Measurements from ENCODE around the gene CHST12.
"Not testable (repeated sequence)": the region's sequence is repeated elsewhere in the genome, so short reads cannot be mapped to it uniquely, and the experiment has no call there.

The CHST12 gene

DNA sequence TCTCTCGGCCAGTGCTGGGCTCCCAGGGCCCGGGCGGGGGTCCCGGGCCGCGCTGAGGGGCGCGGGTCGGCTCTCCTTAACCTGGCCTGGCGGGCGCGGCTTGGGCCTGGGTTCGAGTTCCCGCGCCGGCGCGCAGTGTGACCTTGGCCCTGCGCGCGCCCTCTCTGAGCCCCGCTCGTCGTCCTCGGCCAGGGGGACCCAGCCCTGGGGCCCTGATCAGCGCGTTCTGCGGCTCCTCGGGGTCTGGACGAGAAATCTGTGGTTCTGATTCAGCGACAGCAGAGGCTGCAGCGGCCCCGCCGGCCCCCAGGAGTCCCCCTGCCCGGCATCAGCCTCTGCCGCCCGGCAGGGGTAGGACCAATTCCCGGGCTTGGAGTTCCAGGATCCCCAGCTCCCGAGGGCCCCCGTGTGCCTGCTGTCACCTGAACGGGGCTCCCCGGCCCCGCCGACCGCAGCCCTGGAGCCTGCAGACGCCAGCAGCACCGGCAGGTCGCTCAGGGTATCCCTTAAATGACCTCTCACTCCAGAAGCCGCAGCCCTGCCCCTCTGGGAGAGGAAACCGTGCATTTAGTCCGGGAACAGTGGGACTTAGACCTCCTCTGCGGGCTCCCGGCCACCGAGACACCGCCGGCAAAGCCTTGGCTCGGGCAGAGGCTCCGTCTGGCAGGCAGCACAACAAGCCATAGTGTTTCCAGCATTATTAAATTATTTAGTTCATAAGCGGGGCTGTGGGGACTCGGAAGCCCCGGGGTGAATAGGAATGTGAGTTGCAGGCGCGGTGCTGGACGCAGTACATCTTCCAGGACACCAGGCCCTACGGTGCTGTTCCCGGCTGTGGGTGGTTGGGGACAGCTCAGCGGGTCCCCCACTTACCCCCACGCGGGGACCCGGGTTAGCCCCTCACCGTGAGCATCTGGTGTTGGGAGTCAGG lies 572 bp downstream of the CHST12 start:
- no peak for DNase-seq (ENCODE audit: low read depth in 2 of 2, low spot score in 1 of 2)

DNA sequence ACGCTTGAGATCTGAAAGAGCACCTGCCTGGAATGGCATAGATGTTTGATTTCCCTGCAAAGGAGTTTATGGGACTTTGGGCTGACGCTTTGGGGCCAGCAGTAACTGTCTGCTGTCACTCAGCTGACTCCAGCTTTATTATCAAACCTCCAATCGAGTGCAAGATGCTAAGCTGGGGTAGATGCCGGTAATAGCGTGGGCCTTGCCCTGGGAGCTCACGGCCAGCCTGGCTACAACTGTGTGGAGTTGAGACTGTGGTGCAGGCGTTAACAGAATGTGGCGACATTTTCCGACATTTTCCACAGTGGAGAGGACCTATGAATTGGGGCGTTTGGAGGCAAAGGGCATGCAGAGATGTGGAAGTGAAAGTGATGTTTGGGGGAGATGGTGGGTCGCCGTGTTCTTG lies 1.3 kb downstream of the CHST12 start:
- no peak for DNase-seq (ENCODE audit: low read depth in 2 of 2, low spot score in 1 of 2)

DNA sequence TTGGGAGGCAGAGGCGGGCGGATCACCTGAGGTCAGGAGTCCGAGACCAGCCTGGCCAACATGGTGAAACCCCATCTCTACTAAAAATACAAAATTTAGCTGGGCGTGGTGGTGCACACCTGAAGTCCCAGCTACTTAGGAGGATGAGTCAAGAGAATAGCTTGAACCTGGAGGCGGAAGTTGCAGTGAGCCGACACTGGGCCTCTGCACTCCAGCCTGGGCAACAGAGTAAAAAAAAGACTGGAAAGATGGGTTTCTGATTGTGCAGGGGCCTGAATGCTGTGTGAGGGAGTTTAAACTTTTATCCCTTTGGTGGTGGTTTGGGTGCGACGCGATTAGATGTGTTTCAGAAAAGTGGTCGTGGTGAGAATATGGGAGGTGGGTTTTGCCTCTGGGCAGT lies 1.8 kb downstream of the CHST12 start:
- DNase-seq (ENCODE audit: low read depth in 2 of 2, low spot score in 1 of 2) = no peak

DNA sequence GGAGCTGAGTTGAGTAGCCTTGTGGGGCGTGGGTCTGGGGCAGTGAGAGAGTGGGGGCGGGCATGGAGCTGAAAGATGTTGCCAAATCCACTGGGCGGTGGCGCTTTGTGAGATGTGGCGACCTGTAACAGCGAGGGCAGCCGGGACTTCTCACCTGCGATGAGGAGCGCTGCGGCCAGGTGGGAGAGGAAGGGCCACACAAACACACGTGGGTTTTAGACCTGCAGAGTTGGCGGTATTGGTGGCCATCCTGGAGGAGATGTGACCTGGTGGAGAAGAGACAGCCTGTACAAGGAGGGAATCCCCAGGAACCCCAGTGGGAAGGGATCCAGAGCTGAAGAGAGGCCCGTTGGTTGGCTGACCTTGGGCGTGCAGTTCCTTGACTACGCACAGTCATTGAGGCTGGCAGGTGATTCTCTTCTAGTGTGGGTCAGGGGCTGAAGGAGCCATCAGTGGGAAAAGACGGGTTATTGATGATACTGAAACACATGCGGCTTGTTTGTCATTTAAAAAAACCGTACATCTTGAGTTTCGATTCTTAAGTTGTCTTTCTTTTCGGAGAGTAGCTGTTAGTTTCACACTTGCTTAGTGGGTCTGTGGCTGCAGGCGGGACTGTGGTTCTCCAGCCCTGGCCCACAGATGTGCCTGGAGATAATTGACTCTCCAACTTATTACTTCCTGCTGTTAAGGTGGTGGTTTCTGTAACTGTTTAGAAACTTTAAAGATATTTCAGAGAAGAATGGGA lies 2.4 kb downstream of the CHST12 start:
- peak in 1 of 2 donors; percentile 41 for DNase-seq (ENCODE audit: low read depth in 2 of 2, low spot score in 1 of 2)

DNA sequence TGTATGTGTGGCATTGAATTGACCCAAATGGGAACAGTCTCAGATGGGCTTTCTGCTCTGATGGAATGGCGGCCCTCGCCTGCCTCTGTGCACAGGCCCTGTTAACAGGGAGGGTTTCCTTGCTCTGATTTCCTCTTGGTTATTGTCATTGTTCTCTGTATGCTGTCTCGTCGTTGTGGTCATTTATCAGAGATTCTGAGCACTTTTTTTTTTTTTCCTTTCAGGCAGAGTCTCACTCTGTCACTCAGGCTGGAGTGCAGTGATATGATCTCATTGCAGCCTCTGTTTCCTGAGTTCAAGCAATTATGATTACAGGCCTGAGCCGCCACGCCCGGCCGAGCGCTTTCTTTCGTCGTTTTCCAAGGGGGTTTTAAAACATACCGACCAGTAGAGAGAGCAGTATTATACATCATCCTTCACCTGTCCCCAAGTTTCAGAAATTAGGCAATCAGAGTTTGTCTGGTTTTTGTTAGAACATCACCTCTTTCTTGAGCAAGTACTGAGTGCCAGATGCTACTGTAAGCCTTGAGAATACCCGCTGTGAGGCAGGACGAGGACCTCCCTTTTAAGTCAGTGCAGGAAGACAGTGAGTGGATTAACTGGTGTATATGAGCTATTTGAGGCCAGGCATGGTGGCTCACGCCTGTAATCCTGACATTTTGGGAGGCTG lies 6.5 kb downstream of the CHST12 start:
- no peak for DNase-seq (ENCODE audit: low read depth in 2 of 2, low spot score in 1 of 2)

DNA sequence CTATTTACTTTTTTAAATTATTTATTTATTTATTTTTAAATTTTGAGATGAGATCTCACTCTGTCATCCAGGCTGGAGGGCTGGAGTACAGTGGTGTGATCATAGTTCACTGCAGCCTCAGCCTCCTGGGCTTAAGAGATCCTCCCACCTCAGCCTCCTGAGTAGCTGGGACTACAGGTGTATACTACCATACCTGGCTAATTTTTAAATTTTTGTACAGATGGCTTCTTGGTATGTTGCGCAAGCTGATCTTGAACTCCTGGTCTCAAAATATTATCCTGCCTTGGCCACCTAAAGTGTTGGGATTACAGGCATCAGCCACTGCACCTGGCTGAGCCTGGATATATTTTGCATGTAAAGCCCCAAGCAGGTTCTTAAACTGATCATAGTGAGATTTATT lies 7.6 kb downstream of the CHST12 start:
- DNase-seq (ENCODE audit: low read depth in 2 of 2, low spot score in 1 of 2) = no peak

DNA sequence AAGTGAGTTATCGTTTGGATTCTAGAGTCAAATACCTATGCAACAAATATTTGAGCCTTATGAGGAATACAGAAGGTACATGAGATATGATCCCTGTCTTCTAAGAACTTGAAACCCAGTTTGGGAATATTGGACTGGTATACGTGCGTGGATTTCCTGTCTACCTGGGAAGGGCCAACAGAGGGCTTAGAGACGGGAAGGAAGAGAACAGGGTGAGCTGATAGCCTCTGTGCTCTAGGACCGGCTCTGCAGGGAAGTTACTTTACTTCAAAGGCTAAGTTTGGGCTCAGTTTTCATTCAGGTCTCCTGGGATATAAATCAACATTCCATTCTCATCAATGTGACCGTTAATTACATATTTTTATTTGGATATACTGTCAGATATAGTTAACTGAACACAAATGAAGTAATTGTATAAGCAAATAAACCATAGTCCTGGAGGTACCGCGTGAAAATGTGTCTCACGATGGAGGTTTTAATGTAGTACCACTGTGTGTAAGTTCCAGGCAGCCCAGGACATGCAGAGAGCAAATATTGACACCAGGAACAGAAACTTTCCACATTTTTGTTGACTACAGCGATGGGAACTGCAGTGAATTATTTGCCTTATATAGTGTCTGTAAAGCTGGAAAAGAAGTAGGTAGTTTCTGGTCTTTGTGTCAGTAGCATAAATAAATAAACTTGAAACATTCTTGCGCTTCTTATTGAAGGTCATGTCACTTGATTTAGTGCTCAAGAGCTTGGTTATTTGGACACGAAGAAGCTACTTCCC lies 8.6 kb downstream of the CHST12 start:
- no peak for DNase-seq (ENCODE audit: low read depth in 2 of 2, low spot score in 1 of 2)

DNA sequence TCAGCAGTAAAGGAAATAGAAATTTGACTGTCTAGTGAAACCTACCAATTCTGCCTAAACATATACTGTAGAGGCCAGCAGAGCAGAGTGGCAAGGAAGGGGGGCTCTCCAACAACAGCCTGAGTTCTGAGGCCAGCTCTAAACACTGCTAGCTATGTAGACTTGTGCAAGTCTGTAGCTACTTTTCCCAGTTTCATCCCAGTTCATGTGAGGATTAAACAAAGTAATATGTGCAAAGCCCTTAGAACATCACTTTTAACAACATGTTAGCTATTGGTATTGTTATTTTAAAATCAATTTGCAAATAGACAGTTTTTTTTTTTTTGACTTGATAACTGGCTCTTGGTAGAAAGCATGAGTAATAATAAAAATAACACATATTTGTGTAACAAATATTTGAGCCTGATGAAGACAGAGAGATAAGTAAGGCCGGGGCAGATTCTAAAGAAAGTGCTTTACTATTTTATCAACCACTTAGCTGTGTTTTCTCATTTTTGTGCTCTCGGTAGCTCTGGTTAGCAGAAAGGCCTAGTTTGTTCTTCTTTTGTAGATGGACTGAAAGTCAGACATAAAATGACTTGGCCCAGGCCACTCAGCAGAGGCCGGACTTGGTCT lies 9.3 kb downstream of the CHST12 start:
- no peak for DNase-seq (ENCODE audit: low read depth in 2 of 2, low spot score in 1 of 2)

DNA sequence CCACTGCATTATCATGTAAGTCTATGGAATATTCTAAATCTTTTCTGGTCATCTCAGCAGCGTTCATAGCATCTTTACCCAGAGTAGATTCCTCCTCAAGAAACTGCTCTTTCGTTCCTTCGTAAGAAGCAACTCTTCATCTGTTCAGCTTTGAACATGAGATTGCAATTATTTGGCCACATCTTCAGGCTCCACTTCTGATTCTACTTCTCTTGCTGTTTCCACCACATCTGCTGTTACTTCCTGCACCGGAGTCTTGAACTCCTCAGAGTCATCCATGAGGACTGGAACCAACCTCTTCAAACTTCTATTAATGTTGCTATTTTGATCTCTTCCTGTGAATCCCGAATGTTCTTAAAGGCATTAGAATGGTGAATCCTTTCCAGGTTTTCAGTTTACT lies 12.7 kb downstream of the CHST12 start:
- no peak for DNase-seq (ENCODE audit: low read depth in 2 of 2, low spot score in 1 of 2)

DNA sequence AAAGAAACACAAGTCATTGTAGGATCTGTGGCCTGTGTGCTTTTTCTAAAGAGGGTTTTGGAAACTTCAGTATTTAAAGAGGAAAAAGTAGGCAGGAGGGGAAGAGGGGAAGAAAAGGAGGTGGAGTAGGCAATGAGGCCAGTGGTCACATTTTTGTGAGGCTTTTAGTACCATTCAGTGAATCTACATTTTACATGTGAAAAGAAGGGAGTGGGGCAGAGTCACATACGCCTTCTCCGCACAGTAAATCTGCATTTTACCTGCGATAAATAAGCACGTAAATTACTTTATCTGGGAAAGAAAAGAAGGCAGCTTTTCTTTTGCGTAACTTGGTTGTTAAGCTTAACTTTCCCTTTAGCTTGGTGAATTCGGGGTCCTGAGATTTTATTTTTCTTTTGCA lies 13.2 kb downstream of the CHST12 start:
- no peak for DNase-seq (ENCODE audit: low read depth in 2 of 2, low spot score in 1 of 2)

DNA sequence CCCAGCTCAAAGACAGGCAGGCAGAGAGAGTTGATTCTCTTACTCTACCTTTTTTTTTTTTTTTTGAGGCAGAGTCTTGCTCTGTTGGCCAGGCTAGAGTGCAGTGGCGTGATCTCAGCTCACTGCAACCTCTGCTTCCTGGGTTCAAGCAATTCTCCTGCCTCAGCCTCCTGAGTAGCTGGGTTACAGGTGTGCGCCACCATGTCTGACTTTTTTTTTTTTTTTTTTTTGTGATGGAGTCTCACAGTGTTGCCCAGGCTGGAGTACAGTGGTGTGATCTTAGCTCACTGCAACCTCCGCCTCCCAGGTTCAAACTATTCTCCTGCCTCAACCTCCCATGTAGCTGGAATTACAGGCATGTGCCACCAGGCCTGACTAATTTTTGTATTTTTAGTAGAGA lies 13.8 kb downstream of the CHST12 start:
- DNase-seq (ENCODE audit: low read depth in 2 of 2, low spot score in 1 of 2) = not testable (repeated sequence)

DNA sequence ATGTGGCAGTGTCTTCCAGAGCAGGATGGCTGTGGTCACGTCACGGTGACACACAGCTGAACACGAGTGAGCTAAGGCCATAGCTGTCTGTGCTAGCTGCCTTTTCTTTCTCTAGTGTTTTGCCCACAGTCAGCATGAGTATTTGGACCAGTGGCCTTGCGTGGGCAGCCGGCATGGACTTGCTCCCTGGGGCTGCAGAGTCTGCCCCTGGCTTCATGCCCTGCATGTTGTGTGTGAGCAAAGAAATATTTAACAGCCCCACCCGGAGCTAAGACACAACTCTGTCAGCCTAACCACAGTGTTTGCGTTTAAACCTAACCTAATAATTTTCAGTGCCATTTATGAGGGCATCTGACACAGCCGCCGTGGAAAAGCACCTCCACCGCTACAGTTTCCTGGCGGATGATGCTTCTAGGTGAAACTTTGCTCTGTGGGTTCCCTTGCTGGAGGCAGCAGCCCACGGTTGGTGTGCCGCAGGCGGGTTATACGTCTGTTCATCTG lies 14.6 kb downstream of the CHST12 start:
- DNase-seq (ENCODE audit: low read depth in 2 of 2, low spot score in 1 of 2) = peak in 1 of 2 donors; percentile 61

DNA sequence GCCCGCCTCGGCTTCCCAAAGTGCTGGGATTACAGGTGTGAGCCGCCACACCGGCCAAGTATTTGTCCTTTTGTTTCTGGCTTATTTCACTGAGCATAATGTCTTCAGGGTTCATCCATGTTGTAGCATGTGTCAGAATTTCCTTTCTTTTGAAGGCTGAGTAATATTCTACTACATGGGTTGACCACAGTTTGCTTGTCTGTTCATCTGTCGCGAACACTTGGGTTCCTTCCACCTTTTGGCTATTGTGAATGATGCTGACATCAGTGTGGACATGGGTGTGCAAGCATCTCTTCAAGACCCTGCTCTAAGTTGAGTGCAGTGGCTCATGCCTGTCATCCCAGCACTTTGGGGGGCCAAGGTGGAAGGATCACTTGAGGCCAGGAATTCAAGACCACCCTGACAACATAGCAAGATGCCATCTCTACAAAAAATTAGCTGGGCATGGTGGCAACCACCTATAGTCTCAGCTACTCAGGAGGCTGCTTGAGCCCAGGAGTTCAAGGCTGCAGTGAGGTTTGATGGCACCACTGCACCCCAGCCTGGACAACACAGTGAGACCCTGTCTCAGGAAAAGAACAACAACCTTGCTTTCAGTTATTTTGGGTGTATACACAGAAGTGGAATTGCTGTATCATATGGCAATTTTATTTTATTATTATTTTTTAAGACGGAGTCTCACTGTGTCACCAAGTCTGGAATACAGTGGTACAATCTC lies 17.0 kb downstream of the CHST12 start:
- no peak for DNase-seq (ENCODE audit: low read depth in 2 of 2, low spot score in 1 of 2)

DNA sequence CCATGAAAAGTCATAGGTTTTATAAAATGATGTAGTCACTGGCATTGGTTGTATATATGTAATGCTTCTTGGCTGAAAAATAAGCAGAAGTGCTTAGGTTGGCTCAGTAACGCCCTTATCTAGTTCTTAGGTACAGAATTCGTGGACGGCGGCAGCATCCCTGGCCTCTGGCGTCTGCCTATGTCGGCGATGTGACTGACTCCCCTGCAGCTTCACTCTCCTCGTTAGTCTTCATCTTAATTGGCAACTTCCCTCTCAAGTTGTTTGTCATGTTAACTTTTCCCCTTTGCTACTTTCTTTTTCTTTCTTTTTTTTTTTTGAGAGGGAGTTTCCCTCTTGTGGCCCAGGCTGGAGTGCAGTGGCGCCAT lies 18.5 kb downstream of the CHST12 start:
- no peak for DNase-seq (ENCODE audit: low read depth in 2 of 2, low spot score in 1 of 2)

DNA sequence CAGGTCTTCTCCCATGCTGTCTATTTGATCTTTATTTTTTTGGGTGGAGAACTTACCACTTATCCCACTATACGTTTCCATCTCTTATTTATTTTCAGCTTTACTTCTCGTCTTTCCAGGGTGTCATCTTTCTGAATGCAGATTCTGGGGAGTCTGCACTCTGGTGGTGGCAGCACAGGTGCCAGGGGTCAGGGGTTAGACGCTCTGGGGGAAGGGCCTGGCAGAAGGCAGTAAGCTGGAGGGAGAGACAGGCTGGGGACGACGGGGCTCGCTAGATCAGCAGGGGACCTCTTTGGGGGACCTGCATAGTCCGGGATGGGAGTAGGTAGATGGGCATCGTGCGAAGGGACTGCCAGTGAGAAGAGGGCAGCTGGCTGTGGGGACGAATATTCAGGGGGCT lies 22.3 kb downstream of the CHST12 start:
- DNase-seq (ENCODE audit: low read depth in 2 of 2, low spot score in 1 of 2) = no peak

DNA sequence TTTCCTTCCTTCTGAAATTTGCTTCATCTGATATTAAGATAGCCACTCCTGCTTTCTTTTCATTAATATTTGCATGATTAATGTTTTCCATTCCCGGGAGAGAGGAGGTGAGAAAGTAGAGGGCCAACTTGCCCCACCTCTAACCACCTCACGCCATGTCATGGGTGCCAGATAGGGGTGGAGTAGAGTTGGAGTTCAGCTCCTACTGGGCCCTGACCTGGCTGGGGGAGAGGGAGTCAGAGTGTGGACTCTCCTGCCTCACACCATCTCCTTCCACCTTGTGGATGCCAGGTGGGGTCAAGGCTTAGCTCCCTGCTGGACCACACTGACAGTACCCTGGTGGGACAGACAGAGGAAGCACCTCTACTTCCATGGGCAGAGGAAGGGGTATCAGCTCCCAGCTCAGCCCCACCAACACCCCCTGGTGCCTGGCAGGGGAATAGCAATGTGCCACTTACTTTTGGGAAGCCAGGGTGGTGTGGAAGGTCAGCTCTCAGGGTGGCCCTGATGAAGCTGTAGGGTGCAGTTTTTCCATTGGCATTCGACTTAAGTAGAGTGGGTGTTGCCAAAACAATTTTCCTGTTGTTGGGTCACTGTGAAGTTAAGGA lies 28.0 kb downstream of the CHST12 start:
- no peak for DNase-seq (ENCODE audit: low read depth in 2 of 2, low spot score in 1 of 2)

DNA sequence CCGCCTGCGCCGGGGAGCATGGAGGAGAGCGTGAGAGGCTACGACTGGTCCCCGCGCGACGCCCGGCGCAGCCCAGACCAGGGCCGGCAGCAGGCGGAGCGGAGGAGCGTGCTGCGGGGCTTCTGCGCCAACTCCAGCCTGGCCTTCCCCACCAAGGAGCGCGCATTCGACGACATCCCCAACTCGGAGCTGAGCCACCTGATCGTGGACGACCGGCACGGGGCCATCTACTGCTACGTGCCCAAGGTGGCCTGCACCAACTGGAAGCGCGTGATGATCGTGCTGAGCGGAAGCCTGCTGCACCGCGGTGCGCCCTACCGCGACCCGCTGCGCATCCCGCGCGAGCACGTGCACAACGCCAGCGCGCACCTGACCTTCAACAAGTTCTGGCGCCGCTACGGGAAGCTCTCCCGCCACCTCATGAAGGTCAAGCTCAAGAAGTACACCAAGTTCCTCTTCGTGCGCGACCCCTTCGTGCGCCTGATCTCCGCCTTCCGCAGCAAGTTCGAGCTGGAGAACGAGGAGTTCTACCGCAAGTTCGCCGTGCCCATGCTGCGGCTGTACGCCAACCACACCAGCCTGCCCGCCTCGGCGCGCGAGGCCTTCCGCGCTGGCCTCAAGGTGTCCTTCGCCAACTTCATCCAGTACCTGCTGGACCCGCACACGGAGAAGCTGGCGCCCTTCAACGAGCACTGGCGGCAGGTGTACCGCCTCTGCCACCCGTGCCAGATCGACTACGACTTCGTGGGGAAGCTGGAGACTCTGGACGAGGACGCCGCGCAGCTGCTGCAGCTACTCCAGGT lies 29.7 kb downstream of the CHST12 start:
- no peak for DNase-seq (ENCODE audit: low read depth in 2 of 2, low spot score in 1 of 2)

DNA sequence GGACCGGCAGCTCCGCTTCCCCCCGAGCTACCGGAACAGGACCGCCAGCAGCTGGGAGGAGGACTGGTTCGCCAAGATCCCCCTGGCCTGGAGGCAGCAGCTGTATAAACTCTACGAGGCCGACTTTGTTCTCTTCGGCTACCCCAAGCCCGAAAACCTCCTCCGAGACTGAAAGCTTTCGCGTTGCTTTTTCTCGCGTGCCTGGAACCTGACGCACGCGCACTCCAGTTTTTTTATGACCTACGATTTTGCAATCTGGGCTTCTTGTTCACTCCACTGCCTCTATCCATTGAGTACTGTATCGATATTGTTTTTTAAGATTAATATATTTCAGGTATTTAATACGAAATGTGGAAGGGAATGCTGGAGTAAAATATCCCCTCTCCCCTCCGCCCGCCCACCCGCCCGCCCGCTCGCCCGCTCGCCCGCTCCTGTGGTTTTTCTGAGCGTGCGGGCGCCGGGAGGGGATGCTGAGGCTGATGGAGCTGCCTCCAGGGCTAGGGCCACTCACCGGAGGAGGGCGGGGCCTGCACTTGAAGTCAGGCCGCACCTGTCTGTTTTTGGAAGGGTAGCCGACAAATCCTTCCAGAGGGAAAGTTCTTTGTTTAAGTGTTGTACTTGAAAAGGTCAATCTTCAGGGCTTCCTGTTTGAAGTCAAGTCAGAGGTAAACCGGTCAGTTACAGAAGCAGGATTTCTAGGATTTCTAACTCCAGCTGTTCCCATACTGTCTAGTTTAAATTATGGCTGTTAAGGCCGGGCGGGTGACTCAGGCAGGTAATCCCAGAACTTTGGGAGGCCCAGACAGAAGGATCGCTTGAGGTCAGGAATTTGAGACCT lies 30.5 kb downstream of the CHST12 start:
- DNase-seq (ENCODE audit: low read depth in 2 of 2, low spot score in 1 of 2) = no peak

Data from stimulated activated CD8-positive, alpha-beta memory T cell treated with anti-CD3 and anti-CD28 coated beads, Interleukin-4, amount 100 ng/mL, for 4 hours (primary cell).